K562 (cell line): Measurements from ENCODE around the gene FOS. TPM values are rescaled to one million over a fixed set of nuclear protein-coding genes. Genes with fewer than 3 reads are reported as not detected.

Experiments used
- ATAC-seq: fragments of 200-7000 bp; cut with Tn5 transposase; 3 replicates; pipeline ENCODE4 v1.9.1; 2020; ENCODE audit warnings: moderate library complexity
- BruUV-seq: library from RNA; stranded (reverse); fragments of 400-500 nt; replicated peaks from 2 replicates; lab custom pipeline; 2021; lab: Mats Ljungman, UMichigan
- CTCF ChIA-PET: fragments of 300-600 bp; formaldehyde crosslinking; extraction: SDS; loops from one replicate; lab custom pipeline; 2021; ENCODE audit warnings: low intra/inter-chr PET ratio; lab: Yijun Ruan, JAX
- POLR2A ChIA-PET: fragments of 300-600, 350-650 bp; sonication (Branson Sonifier 250); formaldehyde crosslinking; extraction: SDS; loops from one replicate; lab custom pipeline; 2021; ENCODE audit warnings: antibody characterized with exemption, inconsistent platforms; lab: Yijun Ruan, JAX
- DNase-seq, 4 experiments: peaks; one replicate each; pipeline versions ENCODE4 v3.0.0 to v3.0.0-alpha.2; 2011 to 2018; ENCODE audit warnings: low spot score in 3 of 4, mixed read lengths in 3 of 4; ENCODE audit errors: extremely low read depth in 1 of 4
- FAIRE-seq: peaks from 2 replicates; lab custom pipeline; 2011; peaks lifted over from hg19 to GRCh38; lab: Jason Lieb, UNC
- H2AFZ ChIP-seq: 2 replicates; pipeline ENCODE4 v1.6.0; 2011; ENCODE audit warnings: low read depth, low read length, control low read depth, inconsistent platforms
- H3K27ac ChIP-seq: fragments of 200-600 bp; 3 replicates; pipeline ENCODE4 v1.8.0; 2011; ENCODE audit warnings: low read depth, mild to moderate bottlenecking, control low read depth, inconsistent platforms, low read length, moderate library complexity, mixed read lengths; ENCODE audit errors: extremely low read depth
- H3K27me3 ChIP-seq, 2 experiments: fragments of 300-600 bp in 1 of 2; 2 replicates in 1 of 2; 3 replicates in 1 of 2; pipeline versions ENCODE4 v1.6.0 to v1.8.0; 2011; ENCODE audit warnings: inconsistent platforms in 2 of 2, low read length in 2 of 2, mild to moderate bottlenecking in 1 of 2, mixed read lengths in 1 of 2, moderate library complexity in 1 of 2; ENCODE audit not compliant: control insufficient read depth in 2 of 2, insufficient read depth in 2 of 2
- H3K36me3 ChIP-seq: fragments of 300-600 bp; 3 replicates; pipeline ENCODE4 v1.8.0; 2011; ENCODE audit warnings: mild to moderate bottlenecking, low read length, inconsistent platforms; ENCODE audit not compliant: control insufficient read depth, insufficient read depth
- H3K4me1 ChIP-seq, 2 experiments: fragments of 200-600 bp in 1 of 2; replicated peaks in 1 of 2; 2 replicates in 1 of 2; 3 replicates in 1 of 2; pipeline versions ENCODE4 v1.5.1 to v1.8.0; 2011; ENCODE audit warnings: inconsistent platforms in 2 of 2, low read length in 2 of 2, mild to moderate bottlenecking in 1 of 2, mixed read lengths in 1 of 2, moderate library complexity in 1 of 2; ENCODE audit not compliant: control insufficient read depth in 2 of 2, insufficient read depth in 2 of 2
- H3K4me2 ChIP-seq: 2 replicates; pipeline ENCODE4 v1.6.1; 2011; ENCODE audit warnings: low read length, control low read depth, inconsistent platforms, mixed read lengths; ENCODE audit not compliant: insufficient read depth
- H3K4me3 ChIP-seq: fragments of 200-600 bp; sonication (generic), shearing (Covaris generic); 2 replicates; pipeline ENCODE4 v1.5.1; 2016; ENCODE audit warnings: control low read depth, inconsistent platforms
- H3K79me2 ChIP-seq: fragments of 200-600 bp; 3 replicates; pipeline ENCODE4 v1.8.0; 2011; ENCODE audit warnings: low read length, inconsistent platforms; ENCODE audit not compliant: control insufficient read depth, insufficient read depth
- H3K9ac ChIP-seq, 2 experiments: 2 replicates each; pipeline versions ENCODE4 v1.6.0 to v1.6.1; 2011; ENCODE audit warnings: low read depth in 2 of 2, low read length in 2 of 2, control low read depth in 1 of 2, inconsistent platforms in 1 of 2, mild to moderate bottlenecking in 1 of 2, mixed read lengths in 1 of 2; ENCODE audit not compliant: insufficient read depth in 1 of 2
- H3K9me1 ChIP-seq: one replicate; pipeline ENCODE4 v1.6.0; 2011; ENCODE audit warnings: inconsistent platforms, mild to moderate bottlenecking, low read length, moderate library complexity; ENCODE audit not compliant: control insufficient read depth, insufficient read depth
- H3K9me3 ChIP-seq: replicated peaks from 2 replicates; pipeline ENCODE4 v1.5.1; 2011; ENCODE audit warnings: low read depth, low read length, inconsistent platforms; ENCODE audit not compliant: control insufficient read depth, insufficient read depth
- H4K20me1 ChIP-seq: replicated peaks from 2 replicates; pipeline ENCODE4 v1.6.1; 2011; ENCODE audit warnings: low read length, inconsistent platforms, mixed read lengths; ENCODE audit not compliant: control insufficient read depth, insufficient read depth
- ARID2 ChIP-seq: fragments of 450-650 bp; IDR thresholded peaks from 2 replicates; pipeline ENCODE4 v1.6.1; 2017; ENCODE audit warnings: antibody characterized with exemption, mild to moderate bottlenecking
- BCOR ChIP-seq: fragments of 450-650 bp; IDR thresholded peaks from 2 replicates; pipeline ENCODE4 v1.6.1; 2016
- CC2D1A ChIP-seq: fragments of 450-650 bp; IDR thresholded peaks from 2 replicates; pipeline ENCODE4 v1.6.1; 2017; ENCODE audit warnings: mild to moderate bottlenecking
- HNRNPL ChIP-seq: fragments of 200-400 bp; formaldehyde crosslinking; IDR thresholded peaks from 2 replicates; pipeline ENCODE4 v1.6.1; 2017; ENCODE audit warnings: low read depth, mild to moderate bottlenecking, low read length
- KDM5B ChIP-seq: fragments of 200-600 bp; sonication (generic); IDR thresholded peaks from 2 replicates; pipeline ENCODE4 v1.6.1; 2012; ENCODE audit warnings: low read depth, mild to moderate bottlenecking, moderate library complexity, low read length, control low read depth, inconsistent platforms; ENCODE audit not compliant: insufficient replicate concordance
- MTA2 ChIP-seq: fragments of 450-650 bp; IDR thresholded peaks from 2 replicates; pipeline ENCODE4 v1.6.1; 2016; ENCODE audit warnings: low read depth
- MYC ChIP-seq, 2 experiments: fragments of 250-450 bp in 1 of 2; sonication (Bioruptor Pico) in 1 of 2; IDR thresholded peaks; 2 replicates each; pipeline versions ENCODE4 v1.5.1 to v1.6.1; 2012 to 2021; ENCODE audit warnings: low read depth in 2 of 2, borderline replicate concordance in 1 of 2, improper control_type of control experiment in 1 of 2, low read length in 1 of 2, mild to moderate bottlenecking in 1 of 2, moderate library complexity in 1 of 2
- NCOA2 ChIP-seq, 2 experiments: fragments of 450-650 bp; IDR thresholded peaks; 2 replicates each; pipeline ENCODE4 v1.6.1; 2018; ENCODE audit warnings: mild to moderate bottlenecking in 2 of 2, moderate library complexity in 1 of 2; ENCODE audit not compliant: partially characterized antibody in 2 of 2
- PTRF ChIP-seq: fragments of 450-650 bp; IDR thresholded peaks from 2 replicates; pipeline ENCODE4 v1.6.1; 2016; ENCODE audit warnings: mild to moderate bottlenecking, missing genetic modification characterization, missing compliant biosample characterization
- RAD21 ChIP-seq, 2 experiments: fragments of 250-450 bp in 1 of 2; fragments of 450-650 bp in 1 of 2; sonication (Bioruptor Pico) in 1 of 2; formaldehyde crosslinking in 1 of 2; IDR thresholded peaks in 1 of 2; conservative IDR thresholded peaks in 1 of 2; 2 replicates each; pipeline versions ENCODE4 v1.4.0 to v1.8.0; 2020 to 2022; ENCODE audit warnings: mild to moderate bottlenecking in 2 of 2, moderate library complexity in 1 of 2
- SIX5 ChIP-seq, 2 experiments: IDR thresholded peaks; 2 replicates each; pipeline ENCODE4 v1.6.1; 2011; ENCODE audit warnings: low read length in 2 of 2, borderline replicate concordance in 1 of 2, low read depth in 1 of 2, mild to moderate bottlenecking in 1 of 2, moderate library complexity in 1 of 2; ENCODE audit not compliant: insufficient read depth in 1 of 2
- TAF1 ChIP-seq: IDR thresholded peaks from 2 replicates; pipeline ENCODE4 v1.6.1; 2011; ENCODE audit warnings: mild to moderate bottlenecking, low read length, moderate library complexity; ENCODE audit not compliant: insufficient read depth, control insufficient read depth, severe bottlenecking; ENCODE audit errors: extremely low read depth
- ZNF175 ChIP-seq: fragments of 200-800 bp; sonication (Bioruptor generic); IDR thresholded peaks from 2 replicates; pipeline ENCODE4 v1.6.1; 2016; ENCODE audit warnings: low read depth, mild to moderate bottlenecking, missing genetic modification characterization, missing compliant biosample characterization
- ZNF551 ChIP-seq: fragments of 250-450 bp; sonication (Bioruptor Pico); IDR thresholded peaks from 2 replicates; pipeline ENCODE4 v1.5.0; 2021; ENCODE audit warnings: mild to moderate bottlenecking, moderate library complexity
- ZNF764 ChIP-seq: fragments of 250-450 bp; sonication (Bioruptor Pico); IDR thresholded peaks from 2 replicates; pipeline ENCODE4 v1.4.0; 2020; ENCODE audit warnings: low read depth, mild to moderate bottlenecking, moderate library complexity
- WGBS: fragments of 100-300 bp; shearing (Covaris generic); methylation state at CpG from one replicate; pipeline ENCODE4 v1.1.6; 2016; ENCODE audit warnings: low coverage, mixed read lengths; ENCODE audit not compliant: insufficient coverage; ENCODE audit errors: missing lambda C conversion rate; 5-methylcytosine and 5-hydroxymethylcytosine counted together
- in situ Hi-C: fragments of 300-500 bp; cut with MboI; formaldehyde crosslinking; loops from 4 replicates; pipeline ENCODE4 v1.15.0; 2018; ENCODE audit warnings: inconsistent platforms, mixed read lengths
- intact Hi-C: fragments of 100-400 bp; cut with micrococcal nuclease; formaldehyde crosslinking; loops from 2 replicates; pipeline ENCODE4 v1.14.2; 2022
- polyA plus RNA-seq, 8 experiments: library from polyadenylated mRNA; depleted of rRNA in 4 of 8; stranded (reverse) in 5 of 8; unstranded in 3 of 8; fragments of >200 nt; fragmentation: Nextera tagmentation in 2 of 8; fragmentation: Illumina TruSeq in 1 of 8; extraction: Ambion mirVana in 2 of 8; extraction: Trizol in 1 of 8; gene quantifications; 2 replicates each; pipeline versions ENCODE4 v1.2.1 to v1.2.3, GENCODE V29; 2011 to 2014; ENCODE audit warnings: inconsistent platforms in 1 of 8, missing spikeins in 1 of 8
- total RNA-seq, 7 experiments: library from RNA; depleted of rRNA in 6 of 7; stranded (reverse); fragments of >200 nt in 6 of 7; fragmentation: Illumina TruSeq in 2 of 7; extraction: Trizol in 2 of 7; gene quantifications; 2 replicates each; pipeline versions ENCODE4 v1.2.1 to v1.2.3, GENCODE V29; 2011 to 2021; ENCODE audit warnings: low replicate concordance in 1 of 7
- TF ChIP-seq, protein P1 (sequence below), 3 experiments: IDR thresholded peaks in 2 of 3; conservative IDR thresholded peaks in 1 of 3; 2 replicates each; pipeline ENCODE4 v1.5.1; 2011 to 2012; ENCODE audit warnings: low read length in 3 of 3, mild to moderate bottlenecking in 3 of 3, control low read depth in 2 of 3, improper control_type of control experiment in 1 of 3, inconsistent platforms in 1 of 3, low read depth in 1 of 3, mixed read lengths in 1 of 3, moderate library complexity in 1 of 3; ENCODE audit not compliant: insufficient read depth in 2 of 3

FOS gene
- total and polyA plus RNA-seq, 9 of the 15 experiments (the other 6 are each of a cell fraction or from before 2014, with no cell fraction given) = 0.54 to 13.8 (median 8.9) TPM

- DNase-seq (peak; percentile 52 to 84 (median 58)), ATAC-seq (peak; percentile 94), FAIRE-seq (peak; percentile 79)
- Histone ChIP-seq H3K4me2 (no peak overlapping the region), H3K4me3 (no peak overlapping the region), H3K79me2 (no peaks in the 10 kb centered on the region), H3K9me1 (no peaks in the 10 kb centered on the region), H3K27me3 (peaks cover 0 to 3% of the 10 kb centered on the region in 2 experiments; a peak in 2 of 5 replicates), H2AFZ (peak overlapping the region; percentile 58), H3K4me1 (no peaks in the 10 kb centered on the region; a peak in 3 of 5 replicates), H3K9me3 (no peaks in the 10 kb centered on the region), H3K9ac (no peak overlapping the region), H3K27ac (no peak overlapping the region), H4K20me1 (no peaks in the 10 kb centered on the region), H3K36me3 (no peaks in the 10 kb centered on the region)
- intact Hi-C loops = loop anchor here (1.0 to 10.0 kb wide), 5 partner anchors 180 to 393 kb away; no protein-coding TSS in a partner anchor
- in situ Hi-C loops = loop anchor here (10.0 kb wide), 2 partner anchors 257 to 443 kb away; no protein-coding TSS in a partner anchor
- CTCF ChIA-PET = interaction anchor here (0.6 to 3.7 kb wide), 8 partner anchors 146 to 743 kb away, joined by 3 to 38 read pairs (median 6); no protein-coding TSS in a partner anchor
- POLR2A ChIA-PET = no interaction called here
- WGBS = 19% methylated on average over 9 of the region's 12 CpGs
- BruUV-seq = no TSS peak
- TF ChIP-seq KDM5B = no peak
- TF ChIP-seq ARID2 = 0 out of 2 replicates have a peak, but pooled peaks have one; percentile 36
- no peak for TF ChIP-seq SIX5 (IDR thresholded peaks at IDR 0.05; ENCODE audit: borderline replicate concordance in 1 of 2, insufficient read depth in 1 of 2, low read depth in 1 of 2, low read length in 2 of 2)
- TF ChIP-seq HNRNPL = no peak
- TF ChIP-seq MYC (IDR thresholded peaks at IDR 0.05; ENCODE audit: low read depth, low read length) = 0 out of 2 replicates have a peak, but pooled peaks have one; percentile 51
- TF ChIP-seq MYC (CRISPR knock-in tag; IDR thresholded peaks at IDR 0.05; ENCODE audit: borderline replicate concordance, low read depth) = no peak
- TF ChIP-seq BCOR = no peak
- no peak for TF ChIP-seq TAF1
- no peak for TF ChIP-seq NCOA2 (IDR thresholded peaks at IDR 0.05; ENCODE audit: partially characterized antibody in 2 of 2)
- peak; percentile 89 to 92 for TF ChIP-seq RAD21 (CRISPR knock-in tag; conservative IDR thresholded peaks at IDR 0.05 in 1 of 2, IDR thresholded peaks at IDR 0.05 in 1 of 2)
- TF ChIP-seq CC2D1A = no peak
- TF ChIP-seq ZNF764 = no peak
- no peak for TF ChIP-seq ZNF551
- TF ChIP-seq ZNF175 (CRISPR knock-in tag) = no peak
- TF ChIP-seq, protein P1, sequence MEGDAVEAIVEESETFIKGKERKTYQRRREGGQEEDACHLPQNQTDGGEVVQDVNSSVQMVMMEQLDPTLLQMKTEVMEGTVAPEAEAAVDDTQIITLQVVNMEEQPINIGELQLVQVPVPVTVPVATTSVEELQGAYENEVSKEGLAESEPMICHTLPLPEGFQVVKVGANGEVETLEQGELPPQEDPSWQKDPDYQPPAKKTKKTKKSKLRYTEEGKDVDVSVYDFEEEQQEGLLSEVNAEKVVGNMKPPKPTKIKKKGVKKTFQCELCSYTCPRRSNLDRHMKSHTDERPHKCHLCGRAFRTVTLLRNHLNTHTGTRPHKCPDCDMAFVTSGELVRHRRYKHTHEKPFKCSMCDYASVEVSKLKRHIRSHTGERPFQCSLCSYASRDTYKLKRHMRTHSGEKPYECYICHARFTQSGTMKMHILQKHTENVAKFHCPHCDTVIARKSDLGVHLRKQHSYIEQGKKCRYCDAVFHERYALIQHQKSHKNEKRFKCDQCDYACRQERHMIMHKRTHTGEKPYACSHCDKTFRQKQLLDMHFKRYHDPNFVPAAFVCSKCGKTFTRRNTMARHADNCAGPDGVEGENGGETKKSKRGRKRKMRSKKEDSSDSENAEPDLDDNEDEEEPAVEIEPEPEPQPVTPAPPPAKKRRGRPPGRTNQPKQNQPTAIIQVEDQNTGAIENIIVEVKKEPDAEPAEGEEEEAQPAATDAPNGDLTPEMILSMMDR (IDR thresholded peaks at IDR 0.05 in 2 of 3, conservative IDR thresholded peaks at IDR 0.05 in 1 of 3; ENCODE audit: insufficient read depth in 2 of 3, low read depth in 1 of 3, low read length in 3 of 3) = peak; percentile 84 to 95 (median 89)
- TF ChIP-seq PTRF (tag) = no peak
- no peak for TF ChIP-seq MTA2
Measured at GRCh38 chr14:75307700-75308379, 29.2 kb downstream of the FOS start.
